Measurements from ENCODE around the gene MBOAT1.
"Not testable (repeated sequence)": the region's sequence is repeated elsewhere in the genome, so short reads cannot be mapped to it uniquely, and the experiment has no call there.

The MBOAT1 gene

DNA sequence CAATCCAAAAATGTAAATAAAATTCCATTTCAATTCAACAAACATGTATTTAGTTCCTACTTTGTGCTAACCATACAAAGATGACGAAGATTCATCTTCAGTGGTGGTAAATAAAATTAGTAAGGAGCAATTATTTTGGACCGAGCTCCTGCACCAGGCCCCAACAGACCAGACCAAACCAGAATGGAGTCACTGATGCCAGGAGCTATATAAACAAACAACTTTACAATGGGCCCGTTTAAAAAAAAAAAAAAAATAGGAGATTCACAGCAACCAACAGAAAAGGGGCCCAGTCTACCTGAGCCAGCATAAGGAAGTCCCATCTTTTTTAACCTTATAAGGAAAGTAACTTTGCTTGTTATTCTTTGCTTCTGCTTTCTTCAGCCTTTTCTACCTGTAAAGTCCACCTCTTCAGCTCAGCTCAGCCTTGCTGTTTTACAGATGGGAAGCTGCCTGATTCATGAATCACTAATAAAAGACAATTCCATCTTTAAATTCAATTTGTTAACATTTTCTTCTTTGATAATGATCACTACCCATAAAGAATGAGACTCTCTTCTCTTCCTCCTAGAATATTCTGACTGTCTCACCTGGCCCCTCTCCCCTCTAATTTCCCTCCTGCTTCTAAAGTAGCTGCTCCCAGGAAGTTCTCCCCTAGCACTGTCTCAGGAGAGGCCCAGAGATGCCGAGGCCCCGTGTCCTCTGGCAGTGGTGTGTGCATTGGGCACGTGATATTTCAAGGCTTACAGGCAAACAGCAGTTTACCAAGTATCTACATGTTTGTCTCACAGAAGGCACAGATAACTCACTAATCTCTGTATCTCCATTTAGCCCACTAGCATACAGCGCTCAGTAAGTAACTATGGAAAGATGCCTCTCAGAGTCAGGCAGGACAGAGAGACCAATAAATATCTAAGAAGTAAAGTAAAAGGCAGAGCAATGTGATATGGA, 8.4 kb downstream of the MBOAT1 start:
- no peak for DNase-seq (ENCODE audit: low read depth)

DNA sequence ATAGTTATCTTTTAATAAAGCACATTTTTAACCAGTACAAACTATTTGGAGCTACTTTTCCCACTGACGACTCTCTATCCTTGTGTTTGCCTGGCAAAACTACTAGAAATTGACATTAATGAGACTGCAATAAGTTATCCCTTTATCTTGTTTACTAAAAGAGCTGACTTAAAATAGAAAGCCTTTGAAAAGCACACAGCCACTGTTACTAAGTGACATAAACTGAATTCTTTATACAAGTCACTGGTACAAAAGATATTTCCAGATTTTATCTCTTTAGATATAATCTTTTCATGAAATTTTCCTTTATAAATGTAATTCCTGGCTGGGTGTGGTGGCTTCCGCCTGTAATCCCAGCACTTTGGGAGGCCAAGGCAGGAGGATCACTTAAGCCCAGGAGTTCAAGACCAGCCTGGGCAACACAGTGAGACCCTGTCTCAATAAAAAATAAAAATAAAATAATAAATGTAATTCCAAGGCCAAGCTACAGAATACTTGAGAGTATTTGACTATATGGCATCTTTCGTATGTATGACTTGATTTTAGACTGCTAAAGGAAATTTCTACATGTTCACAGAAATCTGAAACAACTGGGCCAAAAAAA, 9.5 kb downstream of the MBOAT1 start:
- DNase-seq (ENCODE audit: low read depth): no peak

DNA sequence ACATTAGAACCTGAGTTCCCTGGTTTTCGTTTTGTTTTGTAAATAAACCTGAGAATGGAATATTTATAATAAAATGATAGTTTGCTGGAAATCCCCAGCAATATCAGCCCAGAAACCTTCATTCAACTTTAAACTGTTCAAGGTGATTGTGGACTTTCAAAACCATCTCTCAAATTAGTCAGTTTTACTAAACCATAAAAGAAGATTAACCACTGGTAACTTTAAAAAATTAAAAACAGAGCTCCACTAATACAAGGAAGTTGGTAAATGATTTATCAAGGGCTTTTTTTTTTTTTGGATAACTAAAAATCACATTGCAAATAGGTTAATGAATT, 10.0 kb downstream of the MBOAT1 start:
- no peak for DNase-seq (ENCODE audit: low read depth)

DNA sequence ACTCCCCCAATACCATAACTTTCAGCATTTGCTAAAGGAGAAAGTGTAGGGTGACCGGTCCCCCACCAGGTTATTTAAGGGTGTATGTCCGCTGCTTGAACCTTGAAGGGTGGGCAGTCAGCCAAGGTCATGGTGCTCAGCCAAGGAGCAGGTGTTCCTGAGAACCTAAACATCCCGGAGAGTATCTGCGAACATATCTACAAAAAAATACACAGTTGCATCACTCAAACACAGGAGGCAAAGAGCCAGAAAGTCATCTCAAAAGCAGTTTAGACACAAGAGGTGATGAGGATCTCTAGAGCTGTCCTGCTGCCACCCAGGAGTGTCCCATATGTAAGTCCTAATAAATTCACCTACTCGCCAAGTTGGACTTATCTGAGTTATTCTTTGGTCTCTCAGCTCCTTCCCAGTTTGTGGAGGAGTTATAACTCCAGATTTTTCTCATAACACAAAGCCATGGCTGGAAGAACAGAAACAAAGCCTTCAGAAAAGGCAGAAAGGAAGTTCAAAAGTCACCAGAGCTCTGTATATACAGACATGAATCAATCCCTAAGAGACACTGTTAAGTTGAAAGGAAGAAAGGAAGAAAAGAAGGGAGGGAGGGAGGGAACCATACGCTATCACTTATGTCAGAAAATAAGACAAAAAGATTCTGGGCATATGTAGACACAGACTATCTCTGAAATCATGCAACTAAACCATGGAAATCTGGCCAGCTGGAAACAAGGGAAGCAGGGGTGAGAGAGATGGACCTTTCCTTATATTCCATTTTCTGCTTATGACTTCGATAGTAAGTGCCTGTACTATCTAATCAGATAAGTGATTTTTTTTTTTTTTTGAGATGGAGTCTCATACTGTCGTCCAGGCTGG, 11.3 kb downstream of the MBOAT1 start:
- no peak for DNase-seq (ENCODE audit: low read depth)

DNA sequence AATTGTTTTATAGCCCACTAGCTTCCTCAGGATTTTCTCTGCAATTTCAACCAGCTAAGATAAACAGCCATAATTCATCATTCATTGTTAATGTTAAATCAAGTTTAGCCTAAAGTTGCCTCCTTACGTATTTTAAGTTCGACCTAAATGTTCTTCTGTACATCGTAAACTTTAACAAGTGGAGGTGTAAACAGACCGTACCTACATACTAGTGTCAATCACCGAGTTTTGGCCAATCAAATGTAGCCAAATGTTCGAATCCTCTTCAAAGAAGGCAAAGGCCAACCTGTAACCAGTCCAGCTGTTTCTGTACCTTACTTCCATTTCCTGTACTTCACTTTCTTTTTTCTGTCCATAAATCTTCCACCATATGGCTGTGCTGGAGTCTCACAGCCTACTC, 13.5 kb downstream of the MBOAT1 start:
- DNase-seq (ENCODE audit: low read depth): no peak

DNA sequence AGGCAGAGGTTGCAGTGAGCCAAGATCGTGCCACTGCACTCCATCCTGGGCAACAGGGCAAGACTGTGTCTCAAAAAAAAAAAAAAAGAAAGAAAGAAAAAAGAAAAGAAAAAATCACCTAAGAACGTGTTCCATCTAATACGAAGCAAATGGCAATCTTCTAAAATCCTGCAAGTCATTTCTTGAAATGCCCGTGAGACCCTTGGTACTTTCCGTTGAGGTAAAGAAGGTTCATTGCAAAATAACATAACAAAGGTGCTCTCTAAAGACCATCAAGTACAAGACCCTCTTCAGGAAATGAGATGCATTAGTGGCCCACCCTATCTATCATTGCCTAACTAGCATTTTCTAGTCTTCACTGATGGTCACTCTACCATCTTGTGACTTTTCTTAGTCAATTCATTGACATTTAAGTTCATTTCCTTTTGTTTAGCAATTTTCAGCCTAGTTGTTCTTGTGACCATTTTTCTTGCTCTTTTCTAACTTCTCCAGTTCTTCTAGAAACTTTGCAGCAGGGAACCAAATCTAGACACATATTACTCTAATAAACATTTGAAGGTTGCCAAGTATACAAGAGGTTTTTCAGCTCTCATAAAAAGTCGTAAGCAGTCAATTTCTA, 14.0 kb downstream of the MBOAT1 start:
- no peak for DNase-seq (ENCODE audit: low read depth)

DNA sequence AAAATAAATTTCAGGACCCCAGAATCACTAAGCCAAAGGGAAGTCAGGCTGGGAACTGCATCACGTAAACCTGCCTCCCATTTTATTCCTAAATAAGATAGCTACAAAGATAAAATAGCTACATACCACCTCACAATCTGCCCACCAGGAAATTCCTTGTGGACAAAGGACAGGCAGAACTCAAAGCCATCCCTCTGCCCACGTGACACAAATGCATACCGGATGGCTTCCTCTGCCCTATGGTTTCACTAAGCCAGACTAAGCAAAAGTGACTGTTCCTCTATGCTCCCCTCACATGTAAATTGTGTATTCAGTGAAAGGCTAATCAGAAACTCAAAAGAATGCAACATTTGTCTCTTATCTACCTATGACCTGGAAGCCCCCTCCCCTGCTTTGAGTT, 15.0 kb downstream of the MBOAT1 start:
- DNase-seq (ENCODE audit: low read depth): no peak

DNA sequence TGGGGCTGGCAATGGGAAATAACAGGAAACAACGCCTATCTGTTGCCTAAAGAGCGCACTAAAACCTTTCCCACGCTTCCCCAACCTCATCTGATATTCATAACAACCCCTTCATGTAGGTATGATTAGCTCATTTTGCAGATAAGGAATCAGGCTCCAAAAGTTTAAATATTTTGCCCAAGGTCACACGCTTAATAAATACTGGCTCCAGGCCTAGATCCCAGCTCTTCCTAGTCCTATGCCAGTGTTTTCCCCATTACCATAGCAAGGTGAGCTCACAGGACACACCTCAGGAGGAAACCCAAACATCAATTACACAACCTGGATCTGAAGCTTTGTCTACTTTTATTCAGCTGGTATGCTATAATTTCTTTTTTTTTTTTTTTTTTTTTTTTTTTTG, 19.6 kb downstream of the MBOAT1 start:
- DNase-seq (ENCODE audit: low read depth): no peak

DNA sequence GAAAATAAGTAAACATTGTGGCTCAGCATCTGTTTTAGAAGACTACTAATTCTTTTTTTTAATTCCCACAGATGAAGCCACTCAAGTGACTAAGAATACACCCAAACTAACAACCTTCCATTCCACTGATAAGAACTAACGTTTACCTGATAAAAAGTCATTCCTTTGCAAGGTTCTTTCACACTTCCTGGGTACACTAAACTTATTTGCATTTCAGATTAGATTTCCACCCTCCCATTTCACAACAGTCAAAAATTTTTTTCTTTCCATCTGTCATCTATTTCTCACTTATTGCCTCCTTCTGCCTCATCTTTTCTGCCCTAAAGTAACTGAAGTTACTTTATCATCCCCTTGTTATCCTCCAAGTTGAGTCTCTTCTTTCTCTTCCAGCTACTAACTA, 20.3 kb downstream of the MBOAT1 start:
- DNase-seq (ENCODE audit: low read depth): no peak

DNA sequence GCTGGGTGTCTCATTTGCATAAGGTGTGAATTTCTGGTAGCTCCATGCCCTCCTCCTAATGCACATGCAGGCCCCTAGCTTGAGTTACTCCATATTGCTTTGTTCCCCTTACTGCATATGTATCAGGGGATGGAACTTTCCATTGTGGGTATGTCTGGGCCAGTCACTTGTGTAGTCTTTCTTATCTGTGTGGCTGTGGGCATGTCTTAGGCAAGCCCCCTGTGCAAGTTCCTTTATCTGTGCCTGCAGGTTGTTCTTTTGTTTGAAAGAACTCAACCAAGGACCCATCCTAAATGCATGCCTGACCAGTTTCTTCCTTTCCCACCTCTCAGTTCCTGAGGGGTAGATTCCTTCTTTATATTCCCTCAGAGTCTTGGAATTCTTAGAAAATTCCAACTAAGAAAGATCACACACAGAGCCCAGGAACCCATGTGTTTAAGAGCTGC, 23.6 kb downstream of the MBOAT1 start:
- no peak for DNase-seq (ENCODE audit: low read depth)

DNA sequence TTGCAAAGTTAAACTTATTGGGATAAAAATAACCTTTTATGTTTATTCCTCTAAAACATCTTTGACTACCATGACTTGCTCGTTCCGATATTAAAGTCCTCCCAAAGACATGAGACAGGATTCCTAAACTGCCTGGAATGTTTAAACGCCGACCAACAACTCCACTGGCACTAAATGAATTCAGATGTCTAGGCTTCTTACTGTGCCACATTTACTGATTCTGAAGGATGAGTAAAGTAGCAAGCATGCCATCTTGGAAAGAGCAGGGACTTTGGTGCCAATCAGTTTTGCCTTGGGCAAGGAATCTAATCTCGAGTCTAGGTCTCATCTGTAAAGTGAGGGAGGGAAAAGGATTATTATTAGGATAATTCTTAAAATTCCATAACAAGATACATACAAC, 25.3 kb downstream of the MBOAT1 start:
- no peak for DNase-seq (ENCODE audit: low read depth)

DNA sequence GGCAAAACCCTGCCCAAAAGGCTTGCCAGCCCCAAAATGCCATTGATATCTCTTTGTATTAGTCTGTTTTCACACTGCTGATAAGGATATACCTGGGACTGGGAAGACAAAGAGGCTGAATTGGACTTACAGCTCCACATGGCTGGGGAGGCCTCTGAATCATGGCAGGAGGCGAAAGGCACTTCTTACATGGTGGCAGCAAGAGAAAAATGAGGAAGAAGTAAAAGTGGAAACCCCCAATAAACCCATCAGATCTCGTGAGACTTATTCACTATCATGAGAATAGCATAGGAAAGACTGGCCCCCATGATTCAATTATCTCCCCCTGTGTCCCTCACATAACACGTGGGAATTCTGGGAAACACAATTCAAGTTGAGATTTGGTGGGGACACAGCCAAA, 28.6 kb downstream of the MBOAT1 start:
- no peak for DNase-seq (ENCODE audit: low read depth)

DNA sequence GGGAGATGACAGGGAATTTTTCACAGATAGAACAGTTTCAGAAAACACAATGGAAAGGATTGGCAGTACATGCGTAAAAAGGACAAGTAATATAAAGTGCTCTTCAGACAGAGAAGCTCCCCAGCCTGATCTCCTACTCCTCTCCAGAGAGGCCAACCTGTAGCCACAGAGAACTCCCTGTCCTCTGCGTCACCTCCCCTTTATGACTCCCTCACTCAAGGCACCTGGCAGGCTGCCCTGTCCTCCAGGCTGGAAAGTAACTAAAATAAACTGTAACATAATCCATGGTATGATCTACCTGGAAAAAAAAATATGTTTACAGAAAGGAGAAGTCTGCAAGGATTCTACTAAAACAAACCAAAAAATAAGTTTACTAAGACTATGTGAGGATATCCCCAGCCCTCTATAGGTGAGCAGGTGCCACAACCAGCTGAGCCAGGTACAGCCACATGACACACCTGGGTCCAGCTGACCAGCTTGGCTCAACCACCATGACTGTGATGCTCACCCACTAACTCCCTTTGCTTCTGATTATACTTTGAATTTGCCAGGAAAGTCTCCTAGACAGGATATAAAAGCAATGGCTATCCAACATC, 29.2 kb downstream of the MBOAT1 start:
- no peak for DNase-seq (ENCODE audit: low read depth)

DNA sequence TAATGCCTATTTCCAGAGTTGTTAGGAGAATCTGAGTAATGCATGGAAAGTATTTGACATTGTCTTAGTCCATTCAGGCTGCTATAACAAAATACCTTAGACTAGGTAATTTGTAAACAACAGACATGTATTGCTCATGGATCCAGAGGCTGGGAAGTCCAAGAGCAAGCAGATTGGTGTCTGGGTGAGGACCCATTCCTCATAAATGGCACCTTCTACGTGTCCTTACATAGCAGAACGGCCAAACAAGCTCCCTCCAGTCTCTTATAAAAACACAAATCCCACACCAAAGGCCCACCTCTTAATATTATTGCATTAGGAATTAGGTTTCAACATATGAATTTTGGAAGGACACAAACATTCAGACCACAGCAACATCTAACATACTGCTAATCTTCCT, 30.2 kb downstream of the MBOAT1 start:
- DNase-seq (ENCODE audit: low read depth): no peak

DNA sequence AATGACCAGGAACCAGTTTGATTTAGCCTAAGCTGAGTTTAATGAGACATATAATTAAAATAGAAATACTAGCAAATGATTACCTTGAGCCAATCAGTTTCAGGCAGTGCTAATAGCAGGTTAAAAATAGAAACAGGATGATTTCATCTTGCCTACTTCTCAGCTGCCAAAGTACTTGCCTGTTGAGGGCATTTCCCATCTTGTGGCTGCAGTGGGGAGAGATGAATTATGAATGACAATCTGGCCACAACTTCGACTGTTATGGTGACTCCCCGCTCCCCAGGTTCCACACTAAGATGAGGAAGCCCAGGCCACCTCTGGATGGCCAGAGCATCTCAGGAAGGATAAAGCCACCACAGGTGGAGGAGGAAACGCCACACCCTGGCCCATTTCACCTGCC, 31.3 kb downstream of the MBOAT1 start:
- no peak for DNase-seq (ENCODE audit: low read depth)

DNA sequence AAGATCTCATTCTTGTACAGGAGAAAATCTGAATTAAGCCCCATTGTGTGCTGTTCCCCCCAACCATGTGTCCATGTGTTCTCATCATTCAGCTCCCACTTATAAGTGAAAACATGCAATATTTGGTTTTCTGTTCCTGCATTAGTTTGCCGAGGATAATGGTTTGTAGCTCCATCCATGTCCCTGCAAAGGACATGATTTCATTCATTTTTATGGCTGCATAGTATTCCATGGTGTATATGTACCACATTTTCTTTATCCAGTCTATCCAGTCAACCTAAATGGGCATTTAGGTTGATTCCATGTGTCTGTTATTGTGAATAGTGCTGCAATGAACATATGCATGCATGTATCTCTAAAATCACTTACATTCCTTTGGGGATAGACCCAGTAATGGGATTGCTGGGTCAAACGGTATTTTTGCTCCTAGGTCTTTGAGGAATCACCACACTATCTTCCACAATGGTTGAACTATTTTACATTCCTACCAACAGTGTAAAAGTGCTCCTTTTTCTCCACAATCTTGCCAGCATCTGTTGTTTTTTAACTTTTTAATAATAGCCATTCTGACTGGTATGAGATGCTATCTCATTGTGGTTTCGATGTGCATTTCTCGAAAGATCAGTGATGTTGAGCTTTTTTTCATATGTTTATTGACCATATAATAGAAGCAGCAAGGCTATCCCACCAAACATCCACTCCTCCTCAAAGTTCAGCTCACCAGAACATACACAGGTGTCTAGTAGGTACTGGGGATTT, 32.8 kb downstream of the MBOAT1 start:
- not testable (repeated sequence) for DNase-seq (ENCODE audit: low read depth)

DNA sequence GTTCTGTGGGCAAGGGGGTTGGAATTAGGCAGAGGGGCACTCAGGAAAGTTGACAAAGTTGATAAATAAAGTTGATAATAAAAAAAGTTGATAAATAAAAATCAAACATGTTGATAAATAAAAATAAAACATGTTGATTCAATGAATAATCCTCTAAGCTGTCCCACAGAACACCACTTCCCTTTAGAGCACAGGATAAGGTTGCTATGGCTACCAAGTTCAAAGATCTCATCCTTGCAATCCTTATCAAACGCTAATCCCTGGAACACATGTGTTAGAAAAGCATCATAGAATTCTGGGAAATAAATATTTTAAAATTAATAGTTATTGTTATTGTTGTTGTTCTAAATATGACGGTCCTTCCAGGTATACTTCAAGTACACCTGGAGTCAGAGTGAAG, 33.9 kb downstream of the MBOAT1 start:
- no peak for DNase-seq (ENCODE audit: low read depth)

DNA sequence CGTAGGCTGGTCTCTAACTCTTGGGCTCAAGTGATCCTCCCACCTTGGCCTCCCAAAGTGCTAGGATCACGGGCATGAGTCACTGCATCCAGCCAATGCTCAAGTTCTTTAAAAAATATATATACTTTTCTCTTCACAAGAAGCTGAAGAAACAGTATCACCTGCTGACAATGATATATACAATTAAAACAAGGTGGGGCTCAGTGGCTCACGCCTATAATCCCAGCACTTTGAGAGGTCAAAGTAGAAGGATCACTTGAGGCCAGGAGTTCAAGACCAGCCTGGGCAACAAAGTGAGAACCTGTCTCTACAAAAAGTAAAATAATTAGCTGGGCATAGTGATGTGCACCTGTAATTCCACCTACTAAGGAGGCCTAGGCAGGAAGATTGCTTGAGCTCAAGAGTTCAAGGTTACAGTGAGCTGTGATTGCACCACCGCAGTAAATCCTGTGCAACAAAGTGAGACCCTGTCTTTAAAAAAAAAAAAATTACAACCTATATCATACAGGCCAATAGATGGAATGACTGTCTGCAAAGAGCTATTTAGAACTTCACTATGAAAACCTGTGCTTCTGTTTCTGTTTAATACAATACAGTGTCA, 36.4 kb downstream of the MBOAT1 start:
- DNase-seq (ENCODE audit: low read depth): no peak

DNA sequence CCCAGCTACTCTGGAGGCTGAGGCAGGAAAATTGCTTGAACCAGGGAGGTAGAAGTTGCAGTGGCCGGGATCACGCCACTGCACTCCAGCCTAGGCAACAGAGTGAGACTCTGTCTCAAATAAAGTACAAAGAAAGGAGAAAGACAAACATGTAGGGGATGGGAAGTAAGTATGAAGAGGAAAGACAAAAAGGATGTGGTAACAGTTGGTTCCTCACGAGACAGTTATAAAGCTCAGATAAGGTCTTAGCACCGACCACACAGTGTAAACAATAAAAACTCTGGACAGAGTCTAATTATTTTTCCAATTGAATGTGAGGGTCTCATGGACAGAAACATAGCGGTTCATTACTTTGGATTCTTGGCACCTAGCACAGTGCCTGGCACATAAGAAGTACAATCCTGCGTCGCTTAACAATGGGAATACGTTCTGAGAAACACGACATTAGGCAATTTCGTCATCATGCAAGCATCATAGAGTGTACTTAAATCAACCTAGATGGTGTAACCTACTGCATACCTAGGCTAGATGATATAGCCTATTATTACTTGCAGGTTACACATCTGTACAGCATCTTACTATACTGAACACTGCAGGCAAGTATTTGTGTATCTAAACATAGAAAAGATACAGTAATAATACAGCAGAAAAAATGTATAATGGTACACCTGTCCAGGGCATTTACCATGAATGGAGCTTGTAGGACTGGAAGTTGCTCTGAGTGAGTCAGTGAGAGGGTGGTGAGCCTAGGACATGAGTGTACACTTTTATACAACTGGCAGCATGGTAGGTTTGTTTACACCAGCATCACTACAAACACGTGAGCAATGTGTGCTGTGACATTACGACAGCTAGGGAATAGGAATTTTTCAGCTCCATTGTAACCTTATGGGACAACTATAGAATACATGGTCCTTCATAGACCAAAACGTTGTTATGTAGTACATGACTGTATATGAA, 38.2 kb downstream of the MBOAT1 start:
- no peak for DNase-seq (ENCODE audit: low read depth)

Measured in stimulated activated CD8-positive, alpha-beta memory T cell treated with anti-CD3 and anti-CD28 coated beads, Interleukin-15, amount 100 ng/mL, for 24 hours (primary cell).